GM20000 (cell line): ENCODE measurements around the gene HLA-DRB1.

Experiments
- DNase-seq: peaks from one replicate; pipeline ENCODE4 v3.0.0; 2012; ENCODE audit warnings: low spot score
- CTCF ChIP-seq: IDR thresholded peaks from 2 replicates; pipeline ENCODE4 v1.5.1; 2012; ENCODE audit warnings: mild to moderate bottlenecking, control low read depth; ENCODE audit errors: extremely low read depth, missing control alignments

HLA-DRB1 gene

GRCh38 chr6:32615885-32616532, 26.4 kb upstream of the HLA-DRB1 start:
- DNase-seq: no peak
- TF ChIP-seq CTCF: no peak

- no peak for TF ChIP-seq CTCF
- no peak for DNase-seq
Measured at GRCh38 chr6:32614366-32615081, 24.9 kb upstream of the HLA-DRB1 start.

GRCh38 chr6:32613475-32613874, 23.8 kb upstream of the HLA-DRB1 start:
- no peak for TF ChIP-seq CTCF
- no peak for DNase-seq

- DNase-seq: no peak
- no peak for TF ChIP-seq CTCF
Measured at GRCh38 chr6:32610682-32611296, 21.1 kb upstream of the HLA-DRB1 start.

GRCh38 chr6:32609731-32610640, 20.3 kb upstream of the HLA-DRB1 start:
- TF ChIP-seq CTCF: no peak
- peak; percentile 50 for DNase-seq

GRCh38 chr6:32609391-32609730, 19.7 kb upstream of the HLA-DRB1 start:
- TF ChIP-seq CTCF: no peak
- no peak for DNase-seq
